ENCODE data around the gene AKT2.

GRCh38 chr19:40229926-40230417, 55.2 kb downstream of the AKT2 start:
- no peak for TF ChIP-seq CTCF (IDR thresholded peaks at IDR 0.05 in 4 of 5, conservative IDR thresholded peaks at IDR 0.05 in 1 of 5)
- no peak for TF ChIP-seq POLR2A (IDR thresholded peaks at IDR 0.05)

Data from gastrocnemius medialis (tissue), 4 donors.